ENCODE data around the gene TMCO5A.

DNA sequence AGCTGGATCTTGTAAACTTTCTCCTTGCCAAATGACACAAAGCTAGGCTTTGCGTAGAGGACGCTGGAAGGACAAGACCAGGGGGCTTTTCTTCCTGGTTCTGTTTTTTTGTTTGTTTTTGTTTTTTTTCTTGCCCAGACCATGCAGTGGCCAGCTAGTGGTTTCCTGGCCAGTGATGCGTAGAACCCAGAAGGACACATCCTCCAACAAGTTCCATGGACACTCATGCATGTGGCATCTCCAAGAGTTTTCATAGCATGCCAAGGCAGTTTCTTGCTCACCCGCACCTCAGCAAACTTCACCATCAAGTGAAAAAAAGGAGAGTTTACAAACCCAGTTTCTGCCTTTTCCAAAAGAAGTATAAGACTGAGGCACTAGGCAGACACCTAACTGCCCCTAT lies 46.1 kb upstream of the TMCO5A start:
- TF ChIP-seq TEAD4 (CRISPR knock-in tag; IDR thresholded peaks at IDR 0.05) (no peak), FOXJ3 (CRISPR knock-in tag; IDR thresholded peaks at IDR 0.05; ENCODE audit: borderline replicate concordance) (no peak)
- TF ChIP-seq, protein P1, sequence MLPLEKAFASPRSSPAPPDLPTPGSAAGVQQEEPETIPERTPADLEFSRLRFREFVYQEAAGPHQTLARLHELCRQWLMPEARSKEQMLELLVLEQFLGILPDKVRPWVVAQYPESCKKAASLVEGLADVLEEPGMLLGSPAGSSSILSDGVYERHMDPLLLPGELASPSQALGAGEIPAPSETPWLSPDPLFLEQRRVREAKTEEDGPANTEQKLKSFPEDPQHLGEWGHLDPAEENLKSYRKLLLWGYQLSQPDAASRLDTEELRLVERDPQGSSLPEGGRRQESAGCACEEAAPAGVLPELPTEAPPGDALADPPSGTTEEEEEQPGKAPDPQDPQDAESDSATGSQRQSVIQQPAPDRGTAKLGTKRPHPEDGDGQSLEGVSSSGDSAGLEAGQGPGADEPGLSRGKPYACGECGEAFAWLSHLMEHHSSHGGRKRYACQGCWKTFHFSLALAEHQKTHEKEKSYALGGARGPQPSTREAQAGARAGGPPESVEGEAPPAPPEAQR (CRISPR knock-in tag; IDR thresholded peaks at IDR 0.05) = no peak
